Epidermal melanocyte (primary cell): Measurements from ENCODE around the gene DIP2C.

Source experiments
- DNase-seq: peaks from one replicate; pipeline ENCODE4 v3.0.0; 2011; ENCODE audit warnings: low spot score; ENCODE audit not compliant: insufficient read length

The DIP2C gene

DNA sequence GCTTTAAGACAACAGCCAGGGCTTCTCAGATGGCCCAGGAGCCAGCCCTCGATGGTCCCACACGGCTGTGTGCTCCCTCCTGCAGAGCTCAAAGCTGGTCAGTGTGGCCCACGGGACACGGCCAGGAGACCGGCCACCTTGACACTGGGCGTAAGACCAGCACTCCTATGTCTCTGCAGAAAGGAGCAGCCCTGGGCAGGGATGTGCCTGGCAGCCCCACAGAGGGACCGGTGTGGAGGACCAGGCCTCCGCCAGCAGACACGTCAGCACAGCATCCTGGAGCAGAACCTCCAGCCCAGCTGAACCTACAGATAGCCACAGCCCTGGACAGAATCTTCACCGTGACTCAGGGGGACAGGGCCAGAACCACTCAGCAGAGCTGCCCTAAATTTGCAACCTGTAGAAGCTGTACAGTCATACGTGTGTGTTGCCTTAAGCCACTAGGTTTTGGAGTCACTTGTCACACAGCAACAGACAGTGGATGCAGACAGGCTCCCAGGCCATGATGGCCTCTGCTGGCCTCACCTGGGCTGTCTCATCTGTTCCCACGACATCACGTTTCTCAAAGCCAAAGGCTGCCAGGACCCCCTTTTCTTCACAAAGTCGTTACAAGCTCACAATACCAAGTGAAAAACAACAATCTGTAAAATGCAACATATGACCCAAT, 132.4 kb downstream of the DIP2C start:
- DNase-seq, result no peak

DNA sequence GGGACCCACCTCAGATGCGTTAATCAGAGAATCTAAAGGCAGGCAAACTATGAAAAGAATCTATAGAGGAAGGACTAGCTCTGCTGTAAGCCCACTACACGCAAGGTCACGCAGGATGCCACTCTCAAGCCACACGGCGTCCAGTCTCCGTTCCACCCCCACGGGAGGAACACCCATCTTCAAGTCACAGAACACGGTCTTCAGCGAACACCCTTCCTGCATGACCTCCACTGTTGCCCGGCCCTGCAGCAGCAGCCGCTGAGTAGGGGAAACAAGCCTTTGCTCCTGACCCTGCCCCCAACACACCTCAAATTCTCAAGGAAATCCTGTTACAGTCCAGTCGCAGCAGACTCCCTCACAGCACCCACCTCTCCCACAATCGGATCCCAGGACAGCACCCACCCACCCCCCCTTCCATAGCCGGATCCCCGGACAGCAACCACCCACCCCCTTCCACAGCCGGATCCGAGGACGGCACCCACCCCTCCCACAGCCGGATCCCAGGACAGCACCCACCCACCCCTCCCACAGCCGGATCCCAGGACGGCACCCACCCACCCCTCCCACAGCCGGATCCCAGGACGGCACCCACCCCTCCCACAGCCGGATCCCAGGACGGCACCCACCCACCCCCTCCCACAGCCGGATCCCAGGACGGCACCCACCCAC, 133.7 kb downstream of the DIP2C start:
- DNase-seq, result no peak

DNA sequence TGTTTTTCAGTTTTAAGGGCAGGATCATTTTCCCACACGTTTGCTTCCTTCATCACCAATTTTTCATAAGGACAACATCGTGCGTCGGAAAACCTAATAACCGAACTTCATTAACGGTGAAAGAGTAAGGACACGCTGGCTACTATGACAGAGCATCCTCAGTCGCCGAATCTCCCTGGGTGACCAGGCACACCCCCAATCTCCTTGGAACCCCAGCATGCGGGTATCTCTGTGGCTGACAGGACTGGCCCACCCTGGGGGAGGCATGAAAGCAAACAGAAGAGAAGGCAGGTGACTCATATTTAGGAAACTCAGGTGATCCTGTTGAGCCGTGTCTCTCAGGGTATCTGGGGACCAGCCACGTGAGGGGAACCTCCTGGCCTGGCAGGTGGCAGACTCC, 134.2 kb downstream of the DIP2C start:
- no peak for DNase-seq

DNA sequence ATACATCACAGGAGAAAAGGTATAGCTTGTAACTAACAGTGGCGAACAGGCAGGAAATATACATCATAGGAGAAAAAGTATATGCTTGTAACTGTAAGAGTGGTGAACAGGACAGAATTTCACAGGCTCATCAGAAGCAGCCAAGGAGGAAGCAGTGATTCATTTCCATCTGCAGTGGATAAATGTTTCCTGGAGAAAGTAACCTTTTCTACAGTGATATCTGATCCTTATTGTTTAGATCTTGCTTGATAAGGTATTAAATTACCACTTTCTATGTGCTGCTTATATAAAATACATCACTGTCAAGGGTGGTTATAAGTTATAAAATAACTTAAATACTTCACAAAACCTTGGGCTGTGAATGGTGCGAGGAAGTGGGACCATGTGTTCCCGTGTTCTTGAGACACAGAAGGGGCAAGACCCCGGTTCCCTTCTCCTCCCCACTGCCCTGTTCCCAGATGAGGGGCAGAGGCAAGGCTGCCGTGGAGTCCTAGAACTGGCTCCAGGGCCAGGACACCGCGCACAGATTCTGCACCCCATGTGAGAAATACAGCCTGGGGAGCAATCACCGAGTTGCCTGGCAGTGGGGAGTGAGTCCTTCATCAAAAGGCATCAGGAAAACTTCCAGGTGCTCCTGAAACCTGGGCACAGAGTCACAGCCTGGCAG, 135.2 kb downstream of the DIP2C start:
- DNase-seq, result no peak

DNA sequence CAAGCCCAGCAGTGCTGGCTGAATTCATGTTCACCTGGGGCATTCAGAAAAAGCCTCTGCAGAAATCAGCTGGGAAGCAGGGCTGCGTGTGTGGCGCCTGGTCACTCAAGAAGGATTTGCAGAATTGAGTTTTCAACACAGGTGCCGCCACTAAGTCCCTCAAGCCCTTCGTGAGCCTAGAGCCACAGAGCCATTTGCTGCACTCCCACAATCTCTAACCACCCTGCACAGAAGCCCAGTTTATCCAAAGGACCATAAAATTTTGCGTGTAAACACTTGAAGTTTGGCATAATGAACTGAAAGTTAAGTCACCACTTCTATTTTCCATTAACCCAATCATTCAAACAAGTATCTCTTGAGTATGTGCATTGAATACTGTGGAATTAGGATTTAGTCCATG, 136.2 kb downstream of the DIP2C start:
- no peak for DNase-seq

DNA sequence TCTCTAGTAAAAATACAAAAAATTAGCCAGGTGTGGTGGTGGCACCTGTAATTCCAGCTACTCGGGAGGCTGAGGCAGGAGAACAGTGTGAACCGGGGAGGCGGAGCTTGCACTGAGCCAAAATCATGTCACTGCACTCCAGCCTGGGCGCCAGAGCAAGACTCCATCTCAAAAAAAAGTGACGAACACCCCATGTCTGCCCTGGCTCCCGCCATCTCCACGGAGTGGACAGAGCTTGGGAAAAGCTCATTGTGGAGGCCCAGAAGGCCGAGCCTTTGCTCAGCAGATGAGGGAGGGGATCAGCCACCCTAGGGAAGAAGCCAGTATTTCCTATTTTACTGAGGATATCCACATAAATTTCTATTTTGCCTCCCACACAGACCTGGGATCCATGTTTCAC, 136.8 kb downstream of the DIP2C start:
- DNase-seq, result no peak

DNA sequence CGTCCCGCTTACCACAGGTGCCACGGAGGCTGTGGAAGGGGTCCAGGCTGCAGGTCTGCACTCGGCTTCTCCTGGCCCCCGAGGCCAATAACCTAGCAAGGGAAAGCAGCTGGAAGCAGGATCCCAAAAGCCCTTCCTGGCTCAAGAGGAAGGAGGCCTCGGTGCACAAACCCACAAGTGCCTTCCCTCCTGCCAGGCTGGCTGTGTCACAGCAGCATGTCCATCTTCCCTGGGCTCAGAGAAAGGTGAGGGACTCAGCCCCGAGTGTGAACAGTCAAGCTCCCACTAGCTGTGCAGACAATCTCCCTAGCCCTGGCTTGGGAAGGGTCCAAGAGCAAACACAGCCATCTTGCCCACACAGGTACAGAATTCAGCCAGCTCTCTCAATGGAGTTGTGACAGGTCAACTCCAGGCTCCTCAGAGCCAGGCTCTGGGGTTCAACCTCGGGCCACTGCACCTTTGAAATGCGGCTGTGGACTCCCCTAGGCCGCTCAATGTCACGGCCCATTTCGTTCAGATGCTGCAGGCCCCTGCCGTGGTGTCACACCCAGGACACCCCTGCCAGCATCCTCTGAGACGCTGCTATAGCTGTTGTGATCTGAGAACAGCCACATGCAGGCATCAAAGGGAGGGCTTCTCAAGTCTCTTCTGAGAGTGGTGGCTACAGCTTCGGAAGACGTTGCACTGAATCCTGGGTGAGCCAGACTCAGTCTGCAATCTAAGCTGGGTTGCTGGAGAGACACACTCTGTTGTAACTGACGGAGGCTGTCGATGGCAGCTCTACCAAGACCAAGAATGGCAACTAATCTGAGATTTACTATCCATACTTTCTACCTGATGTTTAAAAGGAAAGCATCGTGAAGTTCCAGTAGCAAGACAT, 137.9 kb downstream of the DIP2C start:
- no peak for DNase-seq

DNA sequence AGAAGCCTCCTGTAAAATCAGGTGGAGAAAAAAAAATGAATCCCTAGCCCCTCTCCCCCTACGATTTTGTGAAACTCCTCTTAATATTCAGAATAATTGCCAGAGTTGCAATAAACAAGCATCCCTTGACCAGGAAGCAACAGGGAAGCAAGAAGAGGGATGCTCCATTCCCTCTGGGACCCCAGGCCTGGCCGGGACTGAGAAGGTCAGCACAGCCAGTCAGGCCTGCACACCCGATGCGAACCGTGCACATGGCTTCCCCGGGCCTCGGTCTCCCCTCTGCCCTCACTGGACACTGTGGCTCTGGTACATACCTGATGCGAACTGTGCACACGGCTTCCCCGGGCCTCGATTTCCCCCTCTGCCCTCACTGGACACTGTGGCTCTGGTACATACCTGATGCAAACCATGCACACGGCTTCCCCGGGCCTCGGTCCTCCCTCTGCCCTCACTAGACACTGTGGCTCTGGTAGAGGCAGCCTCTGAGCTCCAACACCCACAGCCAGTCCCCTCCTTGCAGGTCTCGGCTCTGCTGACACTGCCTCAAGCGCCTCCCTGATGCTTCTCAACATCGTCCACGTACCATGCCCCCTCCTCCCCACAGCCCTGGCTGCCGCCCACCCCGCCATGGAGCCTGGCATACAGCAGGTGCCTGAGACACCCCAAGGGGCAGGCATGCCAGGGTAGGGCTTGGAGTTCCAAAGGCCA, 138.6 kb downstream of the DIP2C start:
- DNase-seq, result no peak

DNA sequence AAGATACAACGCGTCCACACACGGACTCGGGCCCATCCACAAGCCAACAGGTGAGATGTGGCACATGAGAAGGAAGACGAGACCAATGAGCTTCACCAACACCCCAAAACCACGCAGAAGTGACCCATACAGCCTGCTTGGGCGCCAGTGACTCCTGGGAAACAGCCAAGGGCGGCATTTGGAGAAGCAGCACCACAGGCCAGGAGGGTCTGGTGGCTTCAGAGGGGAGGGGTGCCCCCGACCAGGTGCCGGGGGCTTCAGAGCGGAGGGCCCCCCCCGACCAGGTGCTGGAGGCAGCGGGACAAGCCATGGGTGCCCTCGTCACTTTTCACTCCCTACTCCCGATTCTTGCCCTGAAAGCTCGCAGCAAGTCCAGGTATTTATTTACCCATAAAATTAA, 140.1 kb downstream of the DIP2C start:
- no peak for DNase-seq

DNA sequence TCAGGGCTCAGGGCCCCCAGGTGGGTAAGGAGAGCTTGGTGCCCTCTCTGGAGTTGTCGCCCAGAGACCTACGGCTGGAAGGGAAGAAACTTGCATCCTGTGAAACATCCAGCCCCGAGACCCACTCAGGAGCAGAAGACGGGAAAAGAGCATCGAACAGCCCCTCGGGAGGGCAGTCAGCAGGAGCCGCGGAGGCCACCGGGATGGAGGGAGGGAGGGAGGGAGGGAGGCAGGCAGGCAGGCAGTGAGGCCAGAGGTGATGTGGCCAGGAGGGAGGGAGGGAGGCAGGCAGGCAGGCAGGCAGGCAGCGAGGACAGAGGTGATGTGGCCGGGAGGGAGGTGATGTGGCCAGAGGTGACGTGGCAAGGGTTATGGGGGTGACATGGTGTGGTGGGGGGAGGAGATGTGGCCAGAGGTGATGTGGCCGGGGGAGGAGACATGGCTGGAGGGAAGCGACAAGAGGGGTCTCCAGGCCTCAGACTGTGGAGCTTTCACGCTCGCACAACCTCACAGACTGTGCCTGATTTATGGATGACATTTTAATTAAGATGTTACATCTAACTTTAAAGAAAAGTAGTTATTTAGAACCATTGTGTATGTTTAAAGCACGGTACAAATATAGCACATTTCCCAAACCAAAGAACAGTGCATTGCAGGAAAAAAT, 141.1 kb downstream of the DIP2C start:
- no peak for DNase-seq

DNA sequence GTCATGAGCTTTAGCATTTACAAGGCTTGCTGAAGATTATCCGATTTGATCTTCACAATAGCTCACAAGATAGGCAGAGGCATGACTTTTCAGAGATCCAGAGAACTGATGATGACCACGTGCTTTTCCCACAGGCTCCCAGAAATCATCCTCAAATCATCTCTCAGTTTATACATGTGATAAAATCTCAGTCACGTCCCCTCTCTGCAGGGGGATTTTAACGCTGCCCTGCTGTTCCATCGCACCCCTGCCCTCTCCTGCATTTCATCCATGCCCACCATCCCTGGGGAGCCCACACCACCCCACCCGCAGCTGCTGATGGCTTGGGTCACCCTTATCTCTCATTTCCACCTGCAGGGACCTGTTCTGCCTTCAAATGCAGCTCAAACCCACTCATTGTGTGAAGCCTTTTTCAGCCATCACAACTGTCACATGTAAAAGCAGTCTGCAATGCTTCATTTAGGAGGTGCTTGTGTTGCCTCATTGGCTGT, 141.8 kb downstream of the DIP2C start:
- DNase-seq, result peak; percentile 76

DNA sequence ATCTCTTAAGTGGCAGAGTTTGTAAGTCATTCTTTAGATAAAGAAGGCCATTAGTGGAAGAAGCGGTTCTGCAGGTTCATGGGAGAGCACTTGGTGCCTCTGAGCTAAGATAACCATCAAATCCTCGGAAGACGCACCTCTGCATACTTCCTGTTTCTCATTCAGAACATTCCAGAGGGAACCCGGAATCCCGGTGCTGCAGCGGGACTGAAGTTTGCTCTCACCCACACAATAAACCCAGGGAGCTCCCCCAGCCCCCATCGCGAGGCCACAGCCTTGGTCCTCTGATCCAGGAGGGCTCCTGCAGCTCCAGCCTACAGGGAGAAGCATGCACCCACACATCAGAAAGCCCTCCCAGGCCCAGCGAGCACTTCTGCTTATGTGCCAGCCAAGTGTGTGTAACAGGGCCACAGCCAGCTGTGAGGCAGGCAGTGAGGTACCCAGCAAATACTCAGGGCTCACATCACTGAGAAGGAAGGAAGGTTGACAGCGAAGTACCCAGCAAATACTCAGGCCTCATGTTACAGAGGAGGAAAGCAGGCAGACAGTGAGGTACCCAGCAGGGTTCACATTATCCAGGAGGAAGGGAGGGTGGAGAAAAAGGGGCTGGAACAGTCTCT, 142.4 kb downstream of the DIP2C start:
- no peak for DNase-seq

DNA sequence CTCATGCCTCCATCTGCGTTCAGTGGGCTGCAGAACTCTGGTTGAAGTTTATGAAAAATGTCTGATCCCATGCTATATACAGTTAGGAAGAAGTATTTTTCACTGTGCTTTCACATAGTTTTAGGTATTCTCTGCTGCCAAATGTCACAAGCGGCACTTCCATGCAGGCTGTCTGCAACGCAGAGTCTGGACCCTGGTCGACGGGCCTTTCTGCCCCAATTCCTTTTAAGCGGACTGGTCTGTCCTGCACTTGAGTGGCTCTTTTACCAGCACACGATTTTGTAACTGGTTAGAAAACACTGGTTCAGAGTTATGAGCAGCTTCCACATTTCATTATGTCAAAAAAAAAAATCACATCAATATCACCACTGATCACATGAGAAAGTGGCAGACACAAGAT, 143.0 kb downstream of the DIP2C start:
- DNase-seq, result no peak

DNA sequence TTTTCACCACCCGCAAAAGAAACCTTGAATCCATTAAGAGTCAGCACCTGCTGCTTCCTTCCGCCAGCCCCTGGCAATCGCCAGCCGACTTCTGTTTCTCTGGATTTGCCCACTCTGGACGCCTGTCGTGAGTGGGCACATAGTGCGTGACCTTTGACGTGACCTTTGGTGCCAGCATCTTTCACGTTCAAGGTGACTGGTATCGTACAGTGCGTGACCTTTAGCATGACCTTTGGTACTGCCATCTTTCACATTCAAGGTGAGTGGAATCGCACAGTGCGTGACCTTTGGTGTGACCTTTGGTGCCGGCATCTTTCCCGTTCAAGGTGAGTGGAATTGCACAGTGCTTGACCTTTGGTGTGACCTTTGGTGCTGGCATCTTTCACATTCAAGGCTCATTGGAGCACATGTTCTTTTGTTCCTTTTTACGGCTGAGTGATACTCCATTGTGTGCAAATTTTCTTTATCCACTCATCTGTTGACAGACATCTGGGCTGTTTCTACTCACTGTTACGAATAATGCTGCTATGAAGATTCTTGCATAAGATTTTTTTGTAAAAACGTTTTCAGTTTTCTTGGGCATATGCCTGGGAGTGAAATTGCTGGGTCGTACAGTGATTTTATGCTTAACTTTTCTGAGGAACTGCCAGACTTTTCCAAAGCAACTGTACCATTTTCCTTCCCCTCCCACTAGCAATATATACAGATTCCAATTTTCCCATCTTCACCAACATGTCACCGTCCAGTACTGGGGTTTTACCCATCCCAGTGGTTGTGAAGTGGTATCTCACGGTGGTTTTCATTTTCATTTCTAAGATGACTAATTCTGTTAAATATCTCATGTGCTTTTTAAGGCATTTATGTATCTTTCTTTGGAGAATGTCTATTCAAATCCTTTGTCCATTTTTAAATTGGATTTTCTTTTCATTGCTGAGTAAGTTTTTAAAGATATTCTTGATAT, 145.3 kb downstream of the DIP2C start:
- DNase-seq, result no peak

DNA sequence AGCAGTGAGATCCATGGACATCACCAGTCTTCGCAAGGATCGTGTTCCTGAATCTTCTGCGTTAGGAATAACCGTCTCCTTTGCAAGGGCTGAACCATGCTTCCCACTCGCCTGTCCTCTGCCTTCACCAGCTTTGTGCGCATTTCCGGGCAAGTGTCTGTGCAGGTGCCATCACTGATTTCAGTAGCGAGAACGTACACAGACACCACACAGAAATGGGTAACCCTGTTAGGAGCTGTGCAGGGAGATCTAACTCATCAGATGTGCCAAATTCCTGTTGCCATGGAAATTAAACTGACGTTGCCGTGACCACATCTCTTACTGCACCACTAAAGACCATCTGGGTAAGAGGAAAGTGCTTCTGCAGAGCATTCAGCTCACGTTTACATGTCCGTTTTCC, 146.3 kb downstream of the DIP2C start:
- DNase-seq, result no peak

DNA sequence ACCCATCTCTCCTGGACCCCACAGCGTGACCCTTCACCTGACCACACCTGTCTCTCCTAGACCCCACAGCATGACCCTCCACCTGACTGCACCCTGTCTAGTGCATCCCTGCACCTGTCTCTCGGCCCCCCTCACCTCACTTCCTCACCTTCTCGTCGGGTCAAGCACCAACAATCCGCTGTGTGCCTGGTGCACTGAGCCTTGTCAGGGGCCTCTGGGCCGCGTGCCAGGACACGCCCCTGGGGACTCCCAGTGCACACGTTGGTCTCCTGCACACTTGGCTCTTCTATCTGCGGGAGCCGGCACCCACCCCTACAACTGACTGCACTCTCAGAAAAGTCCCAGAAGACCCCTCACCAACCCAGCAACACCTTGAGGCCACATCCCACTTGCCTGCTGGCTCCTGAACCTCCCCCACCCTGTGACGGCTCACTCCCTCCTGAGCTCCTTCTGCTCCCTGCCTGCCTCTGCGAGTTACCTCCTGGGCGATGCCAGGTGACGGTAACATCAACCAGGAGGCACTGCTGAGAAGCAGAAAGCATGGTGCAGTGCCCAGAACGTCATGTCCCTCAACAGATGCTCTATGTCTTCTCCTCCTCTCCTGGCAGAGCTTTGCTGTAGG, 147.6 kb downstream of the DIP2C start:
- no peak for DNase-seq

DNA sequence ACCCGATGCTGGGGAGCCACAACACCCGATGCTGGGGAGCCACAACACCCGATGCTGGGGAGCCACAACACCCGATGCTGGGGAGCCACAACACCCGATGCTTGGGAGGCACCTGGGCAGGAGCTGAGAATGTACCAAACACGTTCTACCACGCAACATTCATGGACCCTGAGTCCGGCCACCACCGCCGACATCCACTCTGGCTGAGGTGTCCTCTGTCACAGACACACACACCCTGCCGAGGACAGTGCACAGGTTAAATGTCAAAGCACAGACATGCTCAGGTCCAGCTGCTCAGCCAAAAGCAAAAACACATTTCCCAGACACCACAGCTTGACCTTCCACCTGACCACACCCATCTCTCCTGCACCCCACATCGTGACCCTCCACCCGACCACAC, 148.4 kb downstream of the DIP2C start:
- no peak for DNase-seq

DNA sequence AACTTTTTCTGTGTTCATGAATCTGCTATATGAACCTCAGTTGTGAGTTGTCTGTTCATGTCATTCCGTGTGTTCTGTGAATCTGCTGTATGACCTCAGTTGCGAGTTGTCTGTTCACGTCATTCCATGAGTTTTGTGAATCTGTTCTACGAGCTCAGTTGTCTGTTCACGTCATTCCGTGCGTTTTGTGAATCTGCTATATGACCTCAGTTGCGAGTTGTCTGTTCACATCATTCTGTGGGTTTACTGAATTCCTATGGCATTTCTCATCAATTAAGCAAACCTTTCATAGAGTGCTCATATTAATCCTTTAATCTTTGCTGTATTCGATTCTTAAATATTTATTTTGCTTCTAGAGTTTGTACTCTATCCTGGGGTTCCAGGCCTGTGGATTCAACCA, 150.6 kb downstream of the DIP2C start:
- DNase-seq, result no peak
